Activated CD8-positive, alpha-beta T cell treated with anti-CD3 and anti-CD28 coated beads, Interleukin-2, amount 10 ng/mL, durations not matched to agents 7 days and 5 days (primary cell): ENCODE data around the gene ADO. TPM values are rescaled to one million over a fixed set of nuclear protein-coding genes. Genes with fewer than 3 reads are reported as not detected.

ENCODE experiments used
- ATAC-seq: fragments of 150-1000 bp; cut with Tn5 transposase; one replicate; pipeline ENCODE4 v1.10.0; 2021; ENCODE audit warnings: moderate library complexity
- CTCF ChIA-PET: fragments of 350-600 bp; sonication (Branson Sonifier 250); formaldehyde crosslinking; loops from one replicate; lab custom pipeline; 2021; ENCODE audit warnings: antibody characterized with exemption; lab: Charles Lee
- POLR2A ChIA-PET: fragments of 350-600 bp; sonication (Branson Sonifier 250); formaldehyde crosslinking; loops from one replicate; lab custom pipeline; 2021; ENCODE audit warnings: antibody characterized with exemption; lab: Charles Lee
- DNase-seq: peaks from one replicate; pipeline ENCODE4 v3.0.0-alpha.2; 2020
- H3K27ac Mint-ChIP-seq: one replicate; pipeline ENCODE4 v1.8.0; 2021; ENCODE audit warnings: mild to moderate bottlenecking, mixed read lengths
- H3K27me3 Mint-ChIP-seq: one replicate; pipeline ENCODE4 v1.8.0; 2021; ENCODE audit warnings: low read depth, mixed read lengths
- H3K36me3 Mint-ChIP-seq: one replicate; pipeline ENCODE4 v1.8.0; 2021; ENCODE audit warnings: low read depth, mixed read lengths
- H3K4me1 Mint-ChIP-seq: one replicate; pipeline ENCODE4 v1.8.0; 2021; ENCODE audit warnings: low read depth, mixed read lengths
- H3K4me3 Mint-ChIP-seq: one replicate; pipeline ENCODE4 v1.8.0; 2021; ENCODE audit warnings: mild to moderate bottlenecking, mixed read lengths
- H3K9me3 Mint-ChIP-seq: one replicate; pipeline ENCODE4 v1.8.0; 2022; ENCODE audit warnings: mixed read lengths; ENCODE audit not compliant: insufficient read depth
- total RNA-seq, 2 experiments: library from RNA; stranded (reverse); gene quantifications; one replicate each; pipeline ENCODE4 v1.2.3, GENCODE V29; 2021

Gene ADO
- total RNA-seq, 2 experiments from 2014 or later, result 22.2 to 22.6 TPM

DNA sequence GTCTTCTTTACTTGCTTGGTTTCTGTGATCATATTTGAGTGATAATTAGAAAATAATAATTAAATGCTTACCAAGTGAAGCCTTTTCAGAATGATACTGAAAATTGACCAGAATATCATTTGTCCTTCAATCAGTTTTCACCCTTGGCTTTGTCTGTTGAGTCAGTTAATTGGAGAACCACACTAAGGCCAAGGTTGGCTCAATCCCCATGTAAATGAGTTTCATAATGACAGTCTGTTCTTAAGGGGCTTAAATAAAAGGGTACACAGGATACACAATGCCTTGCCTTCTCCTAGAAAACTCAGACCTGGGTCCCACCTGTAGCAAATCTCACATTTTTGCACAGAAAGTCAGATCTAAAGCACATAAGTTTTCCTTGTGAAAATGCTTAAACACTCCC lies 42.9 kb downstream of the ADO start:
- H3K27ac Mint-ChIP-seq, result no peak overlapping the region
- peaks cover 18% of the 10 kb centered on the region for H3K4me1 Mint-ChIP-seq
- POLR2A ChIA-PET, result no interaction called here

DNA sequence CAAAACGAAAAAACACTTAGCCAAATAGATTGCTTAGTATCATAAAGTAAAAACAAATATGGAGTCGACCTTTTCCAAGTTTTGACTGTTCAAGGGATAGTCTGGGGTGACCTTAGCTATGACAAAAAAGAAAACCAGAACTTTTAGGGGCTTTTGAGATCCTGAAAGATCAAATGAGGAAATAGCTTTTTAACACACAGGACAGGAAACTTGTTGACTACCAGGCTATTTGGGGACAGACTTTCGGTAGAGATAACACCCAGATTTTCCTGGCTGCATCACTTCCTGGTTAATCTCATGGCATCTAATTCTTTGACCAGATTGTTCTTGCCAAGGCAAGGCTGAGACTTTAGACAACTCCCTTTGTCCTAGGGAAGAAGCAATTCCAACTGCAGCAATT lies 46.1 kb downstream of the ADO start:
- CTCF ChIA-PET, result interaction anchor here (0.6 to 1.2 kb wide), 2 partner anchors 240 to 810 kb away, joined by 3 read pairs; no protein-coding TSS in a partner anchor
- POLR2A ChIA-PET, result no interaction called here
- Mint-ChIP-seq H3K36me3 (peaks cover 6% of the 10 kb centered on the region), H3K9me3 (peaks cover 13% of the 10 kb centered on the region), H3K4me1 (peaks cover 44% of the 10 kb centered on the region), H3K27ac (no peak overlapping the region), H3K27me3 (peaks cover 5% of the 10 kb centered on the region), H3K4me3 (no peak overlapping the region)
- ATAC-seq (no peak), DNase-seq (no peak)

More for the DNA sequence above, 42.9 kb downstream of the ADO start:
- Mint-ChIP-seq H3K36me3 (peaks cover 6% of the 10 kb centered on the region), H3K4me3 (no peak overlapping the region), H3K27me3 (peaks cover 4% of the 10 kb centered on the region), H3K9me3 (peaks cover 13% of the 10 kb centered on the region)
- DNase-seq (no peak), ATAC-seq (no peak)
- CTCF ChIA-PET, result no interaction called here

DNA sequence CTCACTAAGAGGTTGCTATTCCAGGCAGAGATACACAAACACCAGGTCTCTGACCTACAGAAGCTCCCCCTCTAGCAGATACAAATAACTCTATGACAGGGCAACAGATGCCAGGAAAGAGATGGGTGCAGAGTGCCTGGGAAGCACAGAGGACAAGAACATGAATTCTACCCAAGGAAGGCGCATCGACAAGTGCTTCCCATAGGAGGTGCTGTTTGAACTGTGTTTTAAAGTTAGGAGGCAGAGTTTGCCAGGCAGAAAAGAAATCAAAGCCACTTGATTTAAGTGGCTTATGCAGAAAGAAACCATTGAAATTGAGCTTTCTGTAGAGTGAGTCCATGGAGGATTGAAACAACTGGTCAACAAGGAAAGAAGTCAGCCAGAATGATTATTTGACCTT lies 46.9 kb downstream of the ADO start:
- ATAC-seq, result no peak
- H3K36me3 Mint-ChIP-seq, result peaks cover 5% of the 10 kb centered on the region
- CTCF ChIA-PET, result interaction anchor here (0.6 to 1.6 kb wide), 9 partner anchors 16 to 1261 kb away, joined by 3 to 7 read pairs (median 3); partner anchors contain the start of gene EGR2
- no peak overlapping the region for H3K27ac Mint-ChIP-seq
- peaks cover 5% of the 10 kb centered on the region for H3K27me3 Mint-ChIP-seq
- H3K4me3 Mint-ChIP-seq, result no peak overlapping the region
- peaks cover 13% of the 10 kb centered on the region for H3K9me3 Mint-ChIP-seq
- H3K4me1 Mint-ChIP-seq, result peaks cover 52% of the 10 kb centered on the region
- POLR2A ChIA-PET, result interaction anchor here (0.6 kb wide), 1 partner anchor 652 kb away, joined by 3 read pairs; no protein-coding TSS in a partner anchor
- peak; percentile 34 for DNase-seq

DNA sequence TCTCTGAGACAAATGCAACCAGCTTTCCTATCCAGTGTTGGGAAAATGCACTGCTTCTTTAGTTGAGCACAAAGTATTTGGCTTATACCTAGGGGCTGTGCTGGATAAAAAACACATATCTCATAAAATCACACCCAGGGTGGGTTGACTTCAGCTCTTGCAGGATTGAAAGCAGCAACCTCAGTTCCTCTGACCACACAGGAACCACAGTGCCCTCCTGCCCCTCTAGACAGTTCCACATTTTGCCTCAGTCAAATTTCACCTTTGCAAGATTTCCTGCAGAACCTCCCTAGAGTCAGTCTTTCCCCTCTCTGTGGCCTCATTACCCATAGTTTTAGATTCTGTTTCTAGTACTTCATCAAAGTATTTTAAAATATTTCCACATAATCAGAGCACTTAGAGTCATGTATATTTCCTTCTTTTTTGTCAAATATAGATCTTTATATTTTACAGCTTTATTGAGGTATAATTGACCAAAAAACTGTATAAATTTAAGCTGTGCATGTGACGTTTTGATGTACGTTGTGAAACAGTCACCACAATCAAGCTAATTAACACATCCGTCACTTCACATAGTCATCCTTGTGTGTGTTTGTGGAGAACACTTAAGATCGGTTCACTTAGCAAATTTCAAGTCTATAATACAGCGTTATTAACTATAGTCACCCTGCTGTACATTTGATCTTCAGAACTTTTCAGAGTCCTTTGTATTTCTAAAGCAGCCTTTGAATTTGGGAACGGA lies 48.6 kb downstream of the ADO start:
- peak overlapping the region; percentile 68 for H3K27ac Mint-ChIP-seq
- ATAC-seq (peak; percentile 67), DNase-seq (peak; percentile 62)
- ChIA-PET POLR2A (interaction anchor here (1.0 to 1.3 kb wide), 2 partner anchors 8 to 280 kb away, joined by 3 read pairs; partner anchors contain the start of gene NRBF2), CTCF (interaction anchor here (1.0 to 2.0 kb wide), 6 partner anchors 36 to 305 kb away, joined by 3 to 10 read pairs (median 3); partner anchors contain the start of gene EGR2)
- peaks cover 6% of the 10 kb centered on the region for H3K9me3 Mint-ChIP-seq
- H3K4me3 Mint-ChIP-seq, result peak overlapping the region; percentile 22
- H3K27me3 Mint-ChIP-seq, result peaks cover 5% of the 10 kb centered on the region
- H3K4me1 Mint-ChIP-seq, result peaks cover 63% of the 10 kb centered on the region
- peaks cover 2% of the 10 kb centered on the region for H3K36me3 Mint-ChIP-seq

DNA sequence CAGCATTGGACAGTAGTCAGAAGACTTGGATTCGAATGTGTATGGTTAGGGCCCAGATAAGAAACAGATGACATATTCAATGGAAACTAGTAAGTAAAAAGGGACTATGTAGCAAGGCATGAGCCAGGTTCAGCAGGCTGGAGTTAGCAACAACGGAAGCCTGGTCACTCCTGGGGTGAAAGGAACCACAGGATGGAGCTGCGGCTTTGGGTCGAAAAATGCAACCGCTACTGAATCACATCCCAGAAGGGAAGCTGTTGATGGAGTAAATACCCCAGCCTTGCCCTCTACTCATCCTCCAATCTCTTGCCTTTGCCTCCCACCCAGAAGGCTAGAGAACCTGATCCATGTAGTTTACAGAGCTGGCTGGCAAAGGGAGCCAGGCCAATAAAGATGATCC lies 49.2 kb downstream of the ADO start:
- peak; percentile 59 for ATAC-seq
- peak; percentile 63 for DNase-seq
- Mint-ChIP-seq H3K27me3 (peaks cover 5% of the 10 kb centered on the region), H3K4me3 (peak overlapping the region; percentile 22), H3K36me3 (no peaks in the 10 kb centered on the region), H3K4me1 (peaks cover 63% of the 10 kb centered on the region), H3K9me3 (peaks cover 1% of the 10 kb centered on the region), H3K27ac (peak overlapping the region; percentile 68)
- ChIA-PET CTCF (interaction anchor here (0.7 to 2.0 kb wide), 5 partner anchors 37 to 304 kb away, joined by 3 to 10 read pairs (median 3); partner anchors contain the start of gene EGR2), POLR2A (interaction anchor here (1.0 to 1.3 kb wide), 2 partner anchors 9 to 279 kb away, joined by 3 read pairs; partner anchors contain the start of gene NRBF2)

DNA sequence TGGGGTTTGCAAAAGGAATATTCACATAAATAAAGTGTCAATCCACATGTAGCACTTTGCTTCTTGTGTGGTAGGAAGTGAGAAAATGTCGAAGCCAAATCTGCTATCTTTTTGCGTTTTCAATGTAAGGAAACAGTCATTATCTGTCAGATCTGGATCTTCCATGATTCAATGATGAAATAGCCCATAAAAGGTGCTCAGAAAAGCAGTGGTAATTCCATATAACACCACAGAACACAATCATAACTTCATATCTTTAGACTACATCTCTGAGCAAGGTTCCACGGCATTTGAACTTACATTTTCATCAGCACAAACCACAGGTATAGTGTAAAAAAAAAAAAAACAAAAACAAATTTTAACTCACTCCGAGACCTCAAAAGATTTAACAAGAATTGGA lies 51.5 kb downstream of the ADO start:
- Mint-ChIP-seq H3K4me3 (no peak overlapping the region), H3K36me3 (no peaks in the 10 kb centered on the region), H3K9me3 (no peaks in the 10 kb centered on the region), H3K27me3 (peaks cover 2% of the 10 kb centered on the region), H3K27ac (peak overlapping the region; percentile 31), H3K4me1 (peaks cover 67% of the 10 kb centered on the region)
- DNase-seq (no peak), ATAC-seq (peak; percentile 45)
- ChIA-PET CTCF (no interaction called here), POLR2A (interaction anchor here (0.9 kb wide), 1 partner anchor 237 kb away, joined by 5 read pairs; no protein-coding TSS in a partner anchor)

Other genes with a start within 250 kb of the ADO start
- gene EGR2, start 11.6 kb downstream of the ADO start, total RNA-seq, result 1 to 10 TPM in 1 of 2 experiments, under 1 TPM in 1; 0.50 to 1.3 TPM